HG03354 (cell line): Measurements from ENCODE around the gene CAPN10.

Experiments
- ATAC-seq: cut with Tn5 transposase; IDR thresholded peaks from one replicate; pipeline ENCODE4 v1.9.1; 2021; ENCODE audit warnings: mild to moderate bottlenecking; ENCODE audit not compliant: unreplicated experiment, poor library complexity, severe bottlenecking

CAPN10 gene

GRCh38 chr2:240631548-240632305 lies 45.2 kb downstream of the CAPN10 start:
- ATAC-seq = no peak

GRCh38 chr2:240632306-240632721 lies 45.8 kb downstream of the CAPN10 start:
- ATAC-seq = no peak

GRCh38 chr2:240635121-240635997 lies 48.8 kb downstream of the CAPN10 start:
- ATAC-seq = no peak

- ATAC-seq = no peak
Observed at GRCh38 chr2:240635998-240636547, 49.5 kb downstream of the CAPN10 start.

- ATAC-seq = no peak
Observed at GRCh38 chr2:240636563-240637115, 50.1 kb downstream of the CAPN10 start.

- no peak for ATAC-seq
Observed at GRCh38 chr2:240637116-240637900, 50.8 kb downstream of the CAPN10 start.

- no peak for ATAC-seq
Observed at GRCh38 chr2:240637901-240638345, 51.4 kb downstream of the CAPN10 start.

GRCh38 chr2:240638512-240639160 lies 52.1 kb downstream of the CAPN10 start:
- no peak for ATAC-seq

GRCh38 chr2:240639566-240639965 lies 53.0 kb downstream of the CAPN10 start:
- ATAC-seq = no peak

GRCh38 chr2:240640939-240641338 lies 54.4 kb downstream of the CAPN10 start:
- no peak for ATAC-seq

GRCh38 chr2:240642061-240642805 lies 55.7 kb downstream of the CAPN10 start:
- ATAC-seq = no peak

- no peak for ATAC-seq
Observed at GRCh38 chr2:240642806-240643092, 56.2 kb downstream of the CAPN10 start.

- no peak for ATAC-seq
Observed at GRCh38 chr2:240643093-240643810, 56.7 kb downstream of the CAPN10 start.

GRCh38 chr2:240643811-240644150 lies 57.2 kb downstream of the CAPN10 start:
- no peak for ATAC-seq

GRCh38 chr2:240644171-240644651 lies 57.7 kb downstream of the CAPN10 start:
- ATAC-seq = no peak

- no peak for ATAC-seq
Observed at GRCh38 chr2:240644859-240645301, 58.3 kb downstream of the CAPN10 start.

GRCh38 chr2:240645346-240645745 lies 58.8 kb downstream of the CAPN10 start:
- no peak for ATAC-seq

GRCh38 chr2:240645801-240646175 lies 59.3 kb downstream of the CAPN10 start:
- ATAC-seq = no peak
